ENCODE data around the gene IL33. TPM values are rescaled to one million over a fixed set of nuclear protein-coding genes. Genes with fewer than 3 reads are reported as not detected.

The IL33 gene
- polyA plus RNA-seq, 2 donors, result 5.8 to 12.5 TPM

Other genes starting within 250 kb of the IL33 start
- gene RANBP6, start 200.2 kb upstream of the IL33 start, polyA plus RNA-seq, result 1 to 10 TPM; 4.2 to 5.2 TPM
- gene TPD52L3, start 112.6 kb downstream of the IL33 start, polyA plus RNA-seq, result not detected
- gene UHRF2, start 197.4 kb downstream of the IL33 start, polyA plus RNA-seq, result 10 to 100 TPM in 1 of 2 donors, 1 to 10 TPM in 1; 9.9 to 13.7 TPM